K562 (cell line): Measurements from ENCODE around the gene SZT2. TPM values are rescaled to one million over a fixed set of nuclear protein-coding genes. Genes with fewer than 3 reads are reported as not detected.

Experiments used
- ARID1B ChIP-seq: fragments of 450-650 bp; IDR thresholded peaks from 2 replicates; pipeline ENCODE4 v1.6.1; 2016; ENCODE audit warnings: antibody characterized with exemption, mild to moderate bottlenecking, inconsistent platforms
- DPF2 ChIP-seq: fragments of 450-650 bp; IDR thresholded peaks from 2 replicates; pipeline ENCODE4 v1.6.1; 2016
- MYBL2 ChIP-seq, 2 experiments: fragments of 450-650 bp in 1 of 2; sonication (generic) in 1 of 2; formaldehyde crosslinking in 1 of 2; IDR thresholded peaks; 2 replicates each; pipeline versions ENCODE4 v1.6.1 to v1.8.1; 2017 to 2022; ENCODE audit warnings: borderline replicate concordance in 1 of 2, inconsistent platforms in 1 of 2, low read depth in 1 of 2, mild to moderate bottlenecking in 1 of 2, missing genetic modification reagents in 1 of 2, moderate library complexity in 1 of 2
- NFIC ChIP-seq: fragments of 450-650 bp; IDR thresholded peaks from 2 replicates; pipeline ENCODE4 v1.6.1; 2017; ENCODE audit warnings: mild to moderate bottlenecking, inconsistent platforms
- PTRF ChIP-seq: fragments of 450-650 bp; IDR thresholded peaks from 2 replicates; pipeline ENCODE4 v1.6.1; 2016; ENCODE audit warnings: mild to moderate bottlenecking, missing genetic modification characterization, missing compliant biosample characterization
- RCOR1 ChIP-seq, 2 experiments: IDR thresholded peaks; 2 replicates each; pipeline ENCODE4 v1.6.1; 2012; ENCODE audit warnings: low read depth in 2 of 2, low read length in 2 of 2, borderline replicate concordance in 1 of 2, improper control_type of control experiment in 1 of 2
- SMAD1 ChIP-seq: fragments of 150-350 bp; IDR thresholded peaks from 2 replicates; pipeline ENCODE4 v1.6.1; 2014; ENCODE audit warnings: low read length, low read depth; ENCODE audit not compliant: partially characterized antibody
- SMC3 ChIP-seq: conservative IDR thresholded peaks from 2 replicates; pipeline ENCODE4 v1.6.1; 2011; ENCODE audit warnings: low read depth, low read length, improper control_type of control experiment; ENCODE audit not compliant: insufficient read depth
- polyA plus RNA-seq, 8 experiments: library from polyadenylated mRNA; depleted of rRNA in 4 of 8; stranded (reverse) in 5 of 8; unstranded in 3 of 8; fragments of >200 nt; fragmentation: Nextera tagmentation in 2 of 8; fragmentation: Illumina TruSeq in 1 of 8; extraction: Ambion mirVana in 2 of 8; extraction: Trizol in 1 of 8; gene quantifications; 2 replicates each; pipeline versions ENCODE4 v1.2.1 to v1.2.3, GENCODE V29; 2011 to 2014; ENCODE audit warnings: inconsistent platforms in 1 of 8, missing spikeins in 1 of 8
- total RNA-seq, 7 experiments: library from RNA; depleted of rRNA in 6 of 7; stranded (reverse); fragments of >200 nt in 6 of 7; fragmentation: Illumina TruSeq in 2 of 7; extraction: Trizol in 2 of 7; gene quantifications; 2 replicates each; pipeline versions ENCODE4 v1.2.1 to v1.2.3, GENCODE V29; 2011 to 2021; ENCODE audit warnings: low replicate concordance in 1 of 7
- TF ChIP-seq, protein P1 (sequence below): IDR thresholded peaks from 2 replicates; pipeline ENCODE4 v1.6.1; 2014; ENCODE audit warnings: antibody characterized with exemption
- TF ChIP-seq, protein P2 (sequence below): sonication (generic); formaldehyde crosslinking; IDR thresholded peaks from 2 replicates; pipeline ENCODE4 v1.9.0; 2022; ENCODE audit warnings: mild to moderate bottlenecking, missing genetic modification reagents

The SZT2 gene
- total and polyA plus RNA-seq, 9 of the 15 experiments (the other 6 are each of a cell fraction or from before 2014, with no cell fraction given), result 0.88 to 31.0 (median 12.8) TPM

DNA sequence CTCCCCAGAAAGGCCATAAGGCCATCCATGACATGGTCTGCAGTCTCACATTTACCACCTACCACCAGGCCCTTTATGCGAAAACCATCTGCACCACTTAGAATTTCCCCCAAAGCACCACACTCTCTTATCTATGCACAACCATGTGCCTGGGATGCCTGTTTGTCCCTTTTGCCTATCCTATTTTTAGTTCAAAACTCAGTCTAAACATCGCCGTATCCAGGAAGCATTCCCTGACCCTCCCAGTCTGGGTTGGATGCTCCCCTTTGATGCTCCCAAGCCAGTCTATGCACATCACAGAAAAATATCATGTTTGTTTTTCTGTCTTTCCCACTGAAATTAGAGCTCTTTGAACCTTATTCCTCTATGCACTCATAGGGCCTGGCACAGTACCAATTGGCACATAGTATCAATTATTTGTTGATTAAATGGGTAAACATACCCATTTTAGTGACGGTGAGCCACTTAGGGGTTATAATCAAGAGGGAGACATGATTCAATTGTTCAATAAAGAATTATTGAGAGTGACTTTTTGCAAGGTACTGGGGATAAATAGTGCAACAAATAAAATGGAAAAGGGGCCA is 45.3 kb upstream of the SZT2 start (continued):
- TF ChIP-seq SMC3 (no peak), RCOR1 (IDR thresholded peaks at IDR 0.05; ENCODE audit: borderline replicate concordance in 1 of 2, low read depth in 2 of 2, low read length in 2 of 2) (no peak), NFIC (peak; percentile 14; the same call in 1 of the 2 replicates), SMAD1 (no peak), PTRF (tag) (no peak), ARID1B (peak; percentile 75), DPF2 (peak; percentile 24; the same call in 1 of the 2 replicates), MYBL2 (IDR thresholded peaks at IDR 0.05; ENCODE audit: low read depth) (no peak), MYBL2 (CRISPR knock-in tag; IDR thresholded peaks at IDR 0.05; ENCODE audit: borderline replicate concordance) (no peak)
- TF ChIP-seq, protein P1, sequence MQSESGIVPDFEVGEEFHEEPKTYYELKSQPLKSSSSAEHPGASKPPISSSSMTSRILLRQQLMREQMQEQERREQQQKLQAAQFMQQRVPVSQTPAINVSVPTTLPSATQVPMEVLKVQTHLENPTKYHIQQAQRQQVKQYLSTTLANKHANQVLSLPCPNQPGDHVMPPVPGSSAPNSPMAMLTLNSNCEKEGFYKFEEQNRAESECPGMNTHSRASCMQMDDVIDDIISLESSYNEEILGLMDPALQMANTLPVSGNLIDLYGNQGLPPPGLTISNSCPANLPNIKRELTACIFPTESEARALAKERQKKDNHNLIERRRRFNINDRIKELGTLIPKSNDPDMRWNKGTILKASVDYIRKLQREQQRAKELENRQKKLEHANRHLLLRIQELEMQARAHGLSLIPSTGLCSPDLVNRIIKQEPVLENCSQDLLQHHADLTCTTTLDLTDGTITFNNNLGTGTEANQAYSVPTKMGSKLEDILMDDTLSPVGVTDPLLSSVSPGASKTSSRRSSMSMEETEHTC, result no peak
- TF ChIP-seq, protein P2, sequence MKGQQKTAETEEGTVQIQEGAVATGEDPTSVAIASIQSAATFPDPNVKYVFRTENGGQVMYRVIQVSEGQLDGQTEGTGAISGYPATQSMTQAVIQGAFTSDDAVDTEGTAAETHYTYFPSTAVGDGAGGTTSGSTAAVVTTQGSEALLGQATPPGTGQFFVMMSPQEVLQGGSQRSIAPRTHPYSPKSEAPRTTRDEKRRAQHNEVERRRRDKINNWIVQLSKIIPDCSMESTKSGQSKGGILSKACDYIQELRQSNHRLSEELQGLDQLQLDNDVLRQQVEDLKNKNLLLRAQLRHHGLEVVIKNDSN (CRISPR knock-in tag), result no peak
